Measurements from ENCODE around the gene NHERF2. TPM values are rescaled to one million over a fixed set of nuclear protein-coding genes. Genes with fewer than 3 reads are reported as not detected.

NHERF2 gene
- total RNA-seq, 1 donor from 2014 or later, result 121 TPM

DNA sequence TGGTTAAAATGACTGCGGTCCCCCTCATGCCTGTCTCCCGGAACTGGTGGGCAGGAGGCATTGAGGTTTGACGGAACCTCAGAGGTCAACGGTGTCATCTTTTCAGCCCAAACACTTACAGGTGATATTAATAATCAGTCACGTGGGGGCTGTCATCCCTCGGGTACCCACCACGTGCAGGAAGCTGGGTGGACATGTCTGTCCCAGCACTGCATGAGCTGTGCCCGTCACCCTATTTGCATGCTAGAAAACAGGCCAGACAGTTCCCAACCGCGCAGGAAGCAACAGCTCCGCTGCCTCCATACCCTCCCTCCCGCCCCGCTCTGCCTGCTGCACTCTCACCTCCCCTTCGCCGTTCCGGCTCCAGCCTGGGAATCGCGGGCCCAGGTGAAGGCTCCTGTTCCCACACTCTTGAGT is 35.6 kb upstream of the NHERF2 start:
- no peak for DNase-seq (ENCODE audit: low spot score)

DNA sequence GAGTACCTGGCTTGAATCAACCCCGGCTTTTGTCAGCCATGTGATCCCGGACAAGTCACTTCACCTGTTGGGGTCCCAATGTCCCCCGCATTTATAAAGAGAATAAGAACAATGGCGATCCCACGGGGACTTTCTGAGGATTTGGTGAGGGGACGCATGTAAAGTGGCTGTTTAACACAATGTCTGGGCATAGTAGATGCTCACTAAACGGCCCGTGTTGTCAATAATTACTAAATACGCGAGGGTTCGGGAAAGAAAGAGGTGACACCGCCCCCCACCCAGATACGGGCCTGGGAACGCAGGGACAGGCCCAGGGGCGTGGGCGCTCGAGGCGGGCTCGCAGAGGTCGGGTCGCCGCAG is 35.1 kb upstream of the NHERF2 start:
- no peak for DNase-seq (ENCODE audit: low spot score)

DNA sequence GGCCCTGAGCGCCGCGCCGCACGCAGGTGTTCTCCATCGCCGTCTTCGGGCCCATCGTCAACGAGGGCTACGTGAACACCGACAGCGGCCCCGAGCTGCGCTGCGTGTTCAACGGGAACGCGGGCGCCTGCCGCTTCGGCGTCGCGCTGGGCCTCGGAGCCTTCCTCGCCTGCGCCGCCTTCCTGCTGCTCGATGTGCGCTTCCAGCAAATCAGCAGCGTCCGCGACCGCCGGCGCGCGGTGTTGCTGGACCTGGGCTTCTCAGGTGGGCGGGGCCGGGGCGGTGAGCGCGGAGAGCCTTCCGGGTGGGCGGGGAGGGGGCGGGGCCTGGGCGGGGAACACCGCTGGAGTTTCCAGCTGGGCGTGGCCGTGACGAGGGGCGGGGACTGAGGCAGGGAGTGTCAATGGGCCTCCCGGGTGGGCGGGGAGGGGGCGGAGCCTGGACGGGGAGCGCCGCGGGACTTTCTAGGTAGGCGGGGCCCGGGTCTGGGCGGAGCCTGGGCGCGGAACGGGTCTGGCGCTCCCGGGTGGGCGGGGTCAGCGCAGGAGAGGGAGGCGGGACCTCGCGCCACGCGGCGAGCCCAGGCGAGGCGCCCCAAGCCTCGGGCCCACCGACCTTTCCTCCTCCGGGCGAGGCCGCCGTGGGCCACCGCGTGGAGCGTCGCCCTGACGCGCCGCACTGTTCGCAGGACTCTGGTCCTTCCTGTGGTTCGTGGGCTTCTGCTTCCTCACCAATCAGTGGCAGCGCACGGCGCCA is 34.6 kb upstream of the NHERF2 start:
- DNase-seq (ENCODE audit: low spot score), result peak; percentile 97

DNA sequence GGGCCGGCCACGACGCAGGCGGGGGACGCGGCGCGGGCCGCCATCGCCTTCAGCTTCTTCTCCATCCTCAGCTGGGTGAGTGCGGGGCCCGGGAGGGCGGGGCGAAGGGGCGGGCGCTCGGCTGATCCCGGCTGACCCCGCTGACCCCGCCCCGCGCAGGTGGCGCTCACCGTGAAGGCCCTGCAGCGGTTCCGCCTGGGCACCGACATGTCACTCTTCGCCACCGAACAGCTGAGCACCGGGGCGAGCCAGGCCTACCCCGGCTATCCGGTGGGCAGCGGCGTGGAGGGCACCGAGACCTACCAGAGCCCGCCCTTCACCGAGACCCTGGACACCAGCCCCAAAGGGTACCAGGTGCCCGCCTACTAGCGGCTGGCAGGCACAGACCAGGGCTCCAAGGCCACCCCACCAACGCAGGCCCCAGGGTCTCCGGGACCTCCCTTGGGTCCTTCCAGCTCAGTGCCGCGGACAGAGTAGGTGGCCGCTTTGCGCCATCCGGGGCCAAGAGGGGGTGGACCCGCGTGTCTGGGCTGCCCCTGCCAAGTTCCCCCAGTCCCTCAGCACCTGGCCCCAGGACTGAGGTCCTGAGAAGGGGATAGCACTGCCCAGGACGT is 33.9 kb upstream of the NHERF2 start:
- no peak for DNase-seq (ENCODE audit: low spot score)

DNA sequence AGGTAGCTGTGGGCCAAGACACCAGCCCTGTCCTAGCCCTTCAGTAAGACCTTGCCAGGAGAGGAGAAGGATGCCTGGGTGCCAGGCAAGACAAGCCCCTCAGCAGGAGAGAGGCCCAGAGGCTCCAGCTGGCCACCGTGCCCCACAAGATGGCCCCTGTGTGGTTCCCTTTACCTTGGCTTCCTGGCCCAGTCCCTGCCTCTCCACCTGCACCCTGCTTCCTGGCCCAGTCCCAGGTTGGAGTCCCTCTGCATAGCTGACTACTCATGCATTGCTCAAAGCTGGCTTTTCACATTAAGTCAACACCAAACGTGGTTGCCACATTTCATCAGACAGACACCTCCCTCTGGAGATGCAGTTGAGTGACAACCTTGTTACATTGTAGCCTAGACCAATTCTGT is 33.0 kb upstream of the NHERF2 start:
- DNase-seq (ENCODE audit: low spot score), result no peak

DNA sequence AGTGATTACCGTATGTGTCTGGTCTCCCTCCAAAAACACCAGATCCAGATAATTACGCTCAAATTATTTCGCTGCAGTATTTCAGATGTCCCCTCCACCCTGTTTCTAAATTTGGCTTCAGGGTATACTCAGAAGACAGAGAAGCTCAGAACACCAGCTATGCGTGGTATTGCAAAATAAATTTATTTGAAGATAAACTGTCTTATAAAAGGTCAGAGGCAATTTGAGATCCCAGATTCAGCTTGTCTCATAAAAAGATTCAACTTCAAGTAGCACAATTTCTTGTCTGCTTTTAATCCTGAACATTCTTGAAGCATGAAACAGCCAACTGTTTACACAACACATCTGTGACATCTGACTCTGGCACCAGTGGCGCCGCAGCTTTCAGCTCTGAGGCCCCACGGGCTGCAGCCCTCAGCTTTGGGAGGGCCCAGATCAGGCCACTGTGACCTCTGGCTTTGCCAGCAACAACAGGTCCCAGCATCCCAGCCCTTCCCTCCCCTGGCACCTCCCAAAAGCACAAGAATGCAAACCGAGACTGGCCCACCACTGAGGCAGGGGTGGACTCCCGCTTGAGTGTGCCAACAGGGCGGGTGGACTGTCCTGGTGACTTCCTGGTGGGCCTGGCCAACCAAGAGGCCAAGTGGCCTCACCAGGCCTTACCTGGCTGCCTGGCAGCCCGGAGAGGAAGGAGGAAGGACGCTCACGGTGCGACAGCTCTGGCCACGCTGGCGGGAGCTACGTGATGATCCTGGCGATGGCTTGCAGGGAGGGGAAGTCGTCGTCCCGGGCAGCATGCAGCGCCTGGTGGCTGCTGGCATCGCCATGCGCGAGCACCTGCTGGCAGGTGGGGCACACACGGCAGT is 29.0 kb upstream of the NHERF2 start:
- no peak for DNase-seq (ENCODE audit: low spot score)

DNA sequence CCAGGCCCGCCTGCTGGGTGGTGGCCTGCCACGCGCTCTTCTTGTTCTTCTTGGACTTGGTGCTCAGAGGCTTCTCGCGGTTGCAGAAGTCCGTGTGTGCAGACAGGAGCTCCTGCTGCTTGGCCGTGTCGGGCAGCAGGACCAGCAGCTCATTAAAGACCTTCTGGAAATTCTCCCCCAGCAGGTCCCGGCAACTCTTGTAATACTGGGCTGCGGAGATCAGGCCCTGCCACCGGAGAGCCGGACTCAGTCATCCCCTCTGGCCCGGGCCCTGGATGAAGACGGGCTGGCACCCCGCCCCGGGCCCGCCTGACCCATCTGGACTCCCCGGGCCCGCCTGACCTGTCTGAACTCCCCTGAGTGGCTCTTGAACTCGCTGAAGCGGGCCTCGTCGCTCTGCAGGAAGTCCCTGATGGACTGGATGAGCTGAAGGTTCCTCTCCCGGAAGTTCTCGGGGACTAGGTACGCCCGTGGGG is 28.3 kb upstream of the NHERF2 start:
- DNase-seq (ENCODE audit: low spot score), result no peak

DNA sequence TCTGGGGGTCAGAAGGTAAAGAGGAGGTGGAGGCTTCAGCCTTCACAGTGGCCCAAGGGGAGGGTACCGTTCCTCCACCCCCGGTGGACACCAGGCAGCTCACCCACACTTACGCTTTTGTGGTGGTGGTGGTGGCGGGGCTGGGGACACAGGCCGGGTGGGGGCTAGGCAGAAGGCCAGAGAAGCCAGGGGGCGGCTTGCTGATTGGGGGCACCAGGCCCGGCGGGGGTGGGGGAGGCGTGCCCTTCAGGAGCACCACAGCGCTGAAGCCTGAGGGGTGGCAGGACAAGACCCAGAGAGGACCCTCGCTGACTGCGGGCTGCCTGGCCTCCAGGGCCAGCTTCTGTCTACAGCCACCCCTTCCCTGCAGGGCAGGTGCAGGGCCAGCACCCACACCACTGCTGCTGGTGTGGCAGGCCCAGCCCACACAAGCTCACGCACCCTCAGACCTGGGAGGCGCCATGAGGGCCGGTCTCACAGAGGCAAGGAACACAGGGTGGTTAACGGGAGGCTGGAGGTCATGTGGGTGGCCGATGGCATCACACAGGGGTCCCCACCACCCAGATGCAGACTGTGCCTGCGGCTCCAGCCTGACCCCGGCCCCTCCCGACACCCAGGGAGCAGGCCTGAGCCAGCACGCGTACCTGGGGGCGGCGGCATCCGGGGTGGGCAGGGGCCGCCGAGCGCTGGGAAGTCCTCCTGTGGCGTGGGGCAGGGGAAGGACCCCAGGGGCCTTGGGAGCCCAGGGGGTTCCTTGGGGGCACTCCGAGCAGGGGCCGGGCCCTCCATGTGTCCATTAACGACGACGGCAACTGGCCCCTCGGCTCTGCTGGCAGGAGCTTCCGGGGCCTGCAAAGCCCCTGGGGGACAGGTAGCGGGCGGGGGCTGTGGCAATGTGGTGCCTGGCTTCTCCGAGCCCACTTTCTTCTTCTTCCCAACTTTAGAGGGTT is 27.6 kb upstream of the NHERF2 start:
- no peak for DNase-seq (ENCODE audit: low spot score)

DNA sequence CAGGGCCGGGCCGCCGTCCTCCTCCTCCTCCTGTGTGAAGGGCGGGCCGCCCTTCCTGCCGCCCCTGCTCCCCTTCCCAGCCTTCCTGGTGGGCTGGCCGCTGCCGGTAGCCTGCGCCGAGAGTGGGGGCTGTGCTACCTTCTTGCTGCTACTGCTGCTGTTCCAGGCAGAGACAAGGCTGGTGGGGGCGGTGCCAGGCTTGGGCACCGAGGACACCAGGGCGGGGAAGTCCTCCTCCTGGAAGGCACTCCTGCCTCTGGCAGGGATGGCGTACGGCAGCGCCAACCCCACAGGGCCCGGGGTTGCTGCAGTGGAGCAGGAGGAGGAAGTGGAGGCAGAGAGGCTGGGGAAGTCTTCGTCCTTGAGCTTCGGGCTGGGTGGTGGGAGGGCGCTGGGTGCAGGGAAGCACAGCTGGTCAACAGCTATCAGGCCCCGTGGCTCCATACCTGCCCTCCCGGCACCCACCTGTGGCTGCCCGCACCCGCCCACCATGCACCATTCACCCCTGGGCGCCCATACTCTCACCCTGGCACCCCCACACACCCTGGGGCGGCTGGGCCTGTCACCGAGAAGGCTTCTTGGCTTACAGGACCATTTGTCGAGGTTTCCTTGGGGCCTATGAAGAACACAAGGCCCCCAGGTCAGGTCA is 26.7 kb upstream of the NHERF2 start:
- DNase-seq (ENCODE audit: low spot score), result no peak

DNA sequence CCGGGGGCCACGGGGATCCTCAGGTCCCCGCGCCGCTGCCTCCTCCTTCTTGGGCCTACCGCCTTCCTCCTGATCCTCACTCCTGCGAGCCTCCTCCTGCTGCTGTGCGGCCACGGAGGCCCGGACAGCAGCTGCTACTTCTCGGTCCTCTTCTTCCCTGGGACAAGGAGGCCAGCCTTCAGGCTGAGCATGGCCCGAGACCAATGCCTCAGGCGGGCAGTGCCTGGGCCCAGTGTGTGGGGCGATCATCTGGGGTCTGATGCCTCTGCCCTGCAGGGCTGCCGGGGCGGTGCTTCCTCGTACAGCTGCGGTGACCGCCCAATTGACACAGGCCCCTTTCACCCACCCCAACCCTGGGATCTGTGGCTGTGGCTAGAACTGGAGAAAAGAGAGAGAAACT is 25.7 kb upstream of the NHERF2 start:
- DNase-seq (ENCODE audit: low spot score), result no peak

DNA sequence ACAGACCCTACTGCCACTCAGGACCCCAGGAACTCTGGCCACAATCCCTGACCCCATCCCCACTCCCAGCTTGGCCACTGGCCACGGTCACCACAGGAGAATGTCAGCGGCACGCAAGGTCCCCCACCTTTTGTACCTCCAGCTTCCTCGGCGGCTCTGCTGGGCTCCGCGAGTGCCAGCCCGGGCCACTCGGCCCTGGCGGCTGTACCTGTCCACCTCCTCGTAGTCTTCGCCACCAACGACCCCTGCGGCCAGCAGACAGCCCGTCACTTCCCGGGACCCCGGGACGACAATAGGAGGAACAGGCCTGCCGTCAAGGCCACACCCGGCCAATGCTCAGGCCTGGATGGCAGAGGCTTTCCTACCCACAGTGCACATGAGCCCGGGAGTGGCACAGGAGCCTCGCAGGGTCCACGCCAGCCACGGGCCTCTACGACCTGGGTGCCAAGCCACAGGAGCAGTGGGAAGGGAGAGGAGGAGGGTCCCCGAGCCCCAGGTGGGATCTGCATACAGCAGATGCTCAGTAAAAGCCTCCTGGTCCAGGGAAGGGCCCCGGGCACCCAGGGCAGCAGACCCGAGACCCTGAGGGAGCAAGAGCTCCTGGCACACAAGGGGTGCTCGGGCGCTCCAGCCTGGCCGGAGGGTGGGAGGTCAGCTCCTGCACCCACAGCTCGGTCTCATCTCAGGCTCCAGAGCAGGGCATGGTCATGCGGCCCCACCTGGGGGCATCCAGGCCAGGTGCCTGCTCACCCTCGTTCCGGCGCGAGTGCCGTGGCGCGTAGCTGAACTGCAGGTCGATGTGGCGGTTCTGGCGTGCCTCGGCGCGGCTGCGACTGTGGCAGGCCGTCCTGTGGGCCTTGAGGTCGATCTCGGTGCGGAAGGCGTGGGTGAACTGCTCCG is 25.0 kb upstream of the NHERF2 start:
- DNase-seq (ENCODE audit: low spot score), result no peak

DNA sequence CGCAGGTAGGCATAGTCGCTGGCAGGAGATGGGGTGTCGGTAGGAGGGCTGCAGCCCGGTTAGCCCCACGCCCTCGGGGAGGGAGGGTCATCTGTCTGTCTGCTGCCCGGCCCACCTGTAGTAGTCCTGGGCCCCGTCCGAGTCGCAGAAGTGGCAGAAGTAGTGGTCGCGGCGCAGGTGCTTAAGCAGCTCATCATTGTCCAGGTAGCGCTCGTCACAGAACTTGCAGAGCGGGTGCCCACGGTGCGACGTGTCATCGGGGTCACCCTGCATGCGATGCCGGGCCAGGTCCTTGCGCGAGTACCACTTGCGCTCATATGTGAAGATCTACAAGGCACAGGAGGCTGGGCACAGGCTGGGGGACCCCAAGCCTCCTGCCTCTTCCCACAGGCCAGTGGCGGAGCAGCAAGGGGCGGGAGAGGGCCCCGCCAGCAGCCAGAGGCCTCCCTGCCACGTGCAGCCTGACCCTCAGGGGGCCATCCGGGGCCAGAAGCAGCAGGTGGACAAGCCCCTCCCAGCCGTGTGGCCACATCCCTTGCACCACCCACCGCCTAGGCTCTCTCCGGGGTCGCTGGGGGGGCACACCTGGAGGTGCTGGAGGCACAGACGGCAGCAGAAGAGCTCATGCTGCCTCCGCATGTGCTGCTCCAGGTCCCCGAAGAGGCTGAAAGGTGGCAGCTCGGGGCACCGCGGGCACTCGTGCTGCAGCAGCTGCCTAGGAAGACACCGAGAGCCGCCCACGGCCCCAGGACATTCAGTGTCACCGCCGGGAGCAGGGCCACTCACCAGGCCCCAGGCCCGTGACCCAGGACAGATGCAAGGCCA is 24.1 kb upstream of the NHERF2 start:
- DNase-seq (ENCODE audit: low spot score), result no peak

DNA sequence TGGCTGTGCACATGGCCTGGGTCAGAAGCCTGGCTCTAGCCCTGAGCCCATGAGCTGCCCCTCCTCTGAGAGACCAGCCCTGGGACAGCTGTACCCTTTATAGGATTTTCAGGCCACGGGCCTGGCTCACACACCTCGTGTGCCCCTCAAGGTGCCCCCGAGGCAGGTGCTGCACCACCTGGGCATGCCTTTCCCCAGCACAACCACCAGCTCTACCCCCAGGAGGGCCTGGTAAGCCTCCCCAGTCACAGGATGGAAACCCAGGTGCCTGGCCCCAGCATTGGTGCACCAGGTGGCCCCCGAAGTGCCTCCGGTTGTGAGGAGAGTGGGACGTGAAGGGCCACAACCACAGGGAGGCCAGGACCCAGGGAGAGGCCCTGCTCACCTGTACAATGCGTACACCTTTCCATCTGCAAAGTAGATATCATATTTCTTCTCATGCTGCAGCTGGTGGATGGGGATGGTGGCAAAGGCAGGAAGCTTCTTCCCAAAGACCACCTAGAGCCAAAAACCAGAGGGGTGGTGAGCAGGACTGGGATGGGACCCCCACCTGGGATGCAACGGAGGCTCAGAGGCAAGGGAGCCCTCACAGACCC is 23.4 kb upstream of the NHERF2 start:
- no peak for DNase-seq (ENCODE audit: low spot score)

DNA sequence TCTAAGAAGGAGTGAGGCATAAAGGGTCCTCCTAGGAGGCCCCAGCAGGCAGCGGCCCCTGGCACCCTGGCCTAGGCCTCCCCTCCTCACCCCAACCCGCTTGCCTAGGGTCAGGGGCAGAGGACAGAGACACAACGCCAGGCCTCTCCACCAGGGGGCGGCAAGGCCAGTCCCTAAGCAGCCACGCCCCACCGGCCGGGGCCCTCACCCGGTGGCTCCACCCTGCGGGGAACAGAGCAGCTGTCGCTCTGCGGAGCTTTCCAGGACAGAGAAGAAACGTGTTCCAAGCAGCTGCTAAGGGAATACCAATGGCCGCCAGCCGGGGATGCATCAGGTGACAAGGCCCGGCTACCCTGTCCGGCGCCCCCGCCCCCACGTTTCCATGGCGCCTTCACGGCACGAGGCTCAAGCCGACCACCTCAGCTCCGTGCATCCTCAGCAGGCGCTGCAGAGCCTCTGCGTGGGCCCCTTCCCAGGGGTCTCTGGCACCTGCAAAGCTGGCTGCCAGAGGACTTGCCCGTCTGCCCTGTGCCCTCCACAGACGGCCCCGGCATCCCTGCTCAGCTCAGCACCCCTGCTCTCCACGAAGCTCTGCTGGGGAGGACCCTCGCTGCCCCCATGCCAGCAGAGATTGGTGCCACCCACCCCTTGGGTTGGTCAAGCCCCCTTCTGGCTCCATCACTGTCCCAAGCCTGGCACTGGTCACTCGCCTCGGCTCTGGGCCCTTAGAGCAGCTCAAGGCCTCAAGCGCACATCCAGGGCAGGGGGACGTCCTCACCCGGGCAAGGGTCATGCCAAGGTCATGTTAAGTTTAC is 22.7 kb upstream of the NHERF2 start:
- DNase-seq (ENCODE audit: low spot score), result peak; percentile 82

DNA sequence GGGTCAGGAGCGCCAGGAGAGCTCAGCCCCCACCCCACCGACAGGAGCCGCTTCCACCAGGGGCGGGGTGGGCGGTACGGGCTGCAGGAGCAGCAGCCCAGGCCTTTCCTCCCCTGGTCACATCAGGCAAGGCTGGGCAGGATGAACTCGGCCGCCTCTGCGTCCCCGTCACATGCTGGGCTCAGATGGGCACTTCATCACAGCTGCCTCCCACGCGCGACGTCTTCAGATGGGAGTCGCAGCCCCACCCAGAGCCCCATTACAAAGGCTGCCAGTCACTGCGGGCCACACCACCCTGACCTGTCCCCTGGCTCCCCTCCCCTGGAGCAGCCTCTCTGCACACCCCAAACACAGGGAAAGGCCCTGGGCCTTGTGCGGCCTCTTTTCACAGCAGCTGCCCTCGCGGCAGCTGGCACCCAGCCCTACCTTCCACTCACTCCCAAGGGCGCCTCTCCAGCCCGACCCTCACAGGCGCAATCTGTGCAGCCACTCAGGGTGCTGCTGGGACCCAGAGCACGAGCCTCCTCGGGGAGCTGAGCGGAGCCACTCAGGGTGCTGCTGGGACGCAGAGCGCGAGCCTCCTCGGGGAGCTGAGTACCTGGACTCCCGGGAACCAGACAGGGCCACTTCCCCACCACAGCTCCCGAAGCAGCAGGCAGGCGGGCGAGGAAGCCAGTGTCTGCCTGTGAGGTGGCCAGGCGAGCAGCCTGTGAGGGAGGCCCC is 21.7 kb upstream of the NHERF2 start:
- DNase-seq (ENCODE audit: low spot score), result no peak

DNA sequence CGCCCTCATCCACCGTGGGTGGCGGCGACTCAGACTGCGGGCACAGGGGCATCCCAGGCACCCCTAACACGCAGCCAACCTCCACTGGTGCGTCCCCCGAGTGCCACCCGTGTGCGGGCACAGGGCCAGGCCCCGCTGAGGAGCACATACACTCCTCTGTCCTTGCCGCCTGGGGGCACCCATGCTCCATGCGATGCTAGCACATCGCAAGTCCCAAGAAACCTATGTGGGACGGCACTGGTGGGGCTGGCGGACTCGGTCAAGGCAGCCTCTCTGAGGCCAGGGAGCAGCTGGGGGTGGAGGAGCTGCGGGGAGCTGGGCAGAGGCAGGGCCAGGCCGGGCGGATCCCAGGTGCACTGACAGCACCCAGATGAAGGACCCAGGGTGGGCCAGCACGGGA is 21.1 kb upstream of the NHERF2 start:
- DNase-seq (ENCODE audit: low spot score), result no peak

DNA sequence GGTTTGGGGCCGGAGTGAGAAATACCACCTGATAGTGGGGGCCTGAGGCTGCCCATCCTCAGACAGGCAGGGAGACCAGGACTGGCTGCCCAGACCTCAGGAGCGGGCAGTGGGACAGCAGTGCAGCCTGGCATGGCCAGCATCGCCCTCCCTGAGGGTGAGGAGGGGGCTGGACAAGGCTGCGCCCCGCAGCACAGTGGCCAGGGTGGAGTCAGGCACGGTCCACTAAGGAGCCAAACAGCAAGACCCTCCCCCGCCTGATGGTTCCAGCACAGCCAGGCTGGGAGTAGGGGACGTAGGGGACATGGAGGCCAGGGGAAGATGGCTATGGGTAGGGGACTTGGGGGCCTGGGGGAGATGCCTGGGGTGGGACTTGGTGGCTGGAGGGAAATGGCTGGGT is 20.4 kb upstream of the NHERF2 start:
- no peak for DNase-seq (ENCODE audit: low spot score)
